IMR-90 (cell line): Measurements from ENCODE around the gene POM121L2. TPM values are rescaled to one million over a fixed set of nuclear protein-coding genes. Genes with fewer than 3 reads are reported as not detected.

Experiments
- ATAC-seq: fragments of 200-7000 bp; cut with Tn5 transposase; 2 replicates; pipeline ENCODE4 v1.9.1; 2020; ENCODE audit warnings: low read depth, mild to moderate bottlenecking, moderate library complexity
- Bru-seq: library from RNA; stranded (reverse); fragments of 400-500 nt; gene quantifications from one replicate; lab custom pipeline; 2021; lab: Mats Ljungman, UMichigan
- BruChase-seq, 2 experiments: library from RNA; stranded (reverse); fragments of 400-500 nt; gene quantifications; one replicate each; lab custom pipeline; 2021; lab: Mats Ljungman, UMichigan
- BruUV-seq: library from RNA; stranded (reverse); fragments of 400-500 nt; replicated peaks from 2 replicates; lab custom pipeline; 2021; lab: Mats Ljungman, UMichigan
- CTCF ChIA-PET: fragments of 300-600 bp; formaldehyde crosslinking; extraction: SDS; loops from one replicate; lab custom pipeline; 2021; ENCODE audit warnings: antibody characterized with exemption; lab: Yijun Ruan, JAX
- POLR2A ChIA-PET: fragments of 300-600 bp; sonication (Branson Sonifier 250); formaldehyde crosslinking; loops from one replicate; lab custom pipeline; 2022; ENCODE audit warnings: antibody characterized with exemption; ENCODE audit not compliant: unreplicated experiment; lab: Charles Lee
- DNase-seq: peaks from one replicate; pipeline ENCODE4 v3.0.0; 2013
- H2AFZ ChIP-seq: replicated peaks from 2 replicates; pipeline ENCODE3; 2013; ENCODE audit warnings: low read length, mild to moderate bottlenecking; ENCODE audit not compliant: poor library complexity
- H2AK5ac ChIP-seq: 2 replicates; pipeline ENCODE4 v1.6.1; 2013; ENCODE audit warnings: low read depth, low read length, inconsistent platforms
- H2AK9ac ChIP-seq: replicated peaks from 2 replicates; pipeline ENCODE3; 2013; ENCODE audit warnings: mild to moderate bottlenecking, low read depth, low read length, moderate library complexity; ENCODE audit not compliant: poor library complexity
- H2BK120ac ChIP-seq: 2 replicates; pipeline ENCODE4 v1.6.1; 2013; ENCODE audit warnings: low read depth, low read length, inconsistent platforms
- H2BK15ac ChIP-seq: 3 replicates; pipeline ENCODE4 v1.6.1; 2013; ENCODE audit warnings: low read depth, low read length, inconsistent platforms
- H2BK20ac ChIP-seq: 2 replicates; pipeline ENCODE4 v1.6.1; 2013; ENCODE audit warnings: low read depth, mild to moderate bottlenecking, inconsistent platforms, low read length, moderate library complexity
- H2BK5ac ChIP-seq: 2 replicates; pipeline ENCODE4 v1.6.1; 2013; ENCODE audit warnings: mild to moderate bottlenecking, low read depth, low read length, inconsistent platforms; ENCODE audit not compliant: poor library complexity, severe bottlenecking
- H3K14ac ChIP-seq: replicated peaks from 2 replicates; pipeline ENCODE4 v1.6.1; 2013; ENCODE audit warnings: low read depth, low read length, inconsistent platforms
- H3K18ac ChIP-seq: 2 replicates; pipeline ENCODE4 v1.6.1; 2013; ENCODE audit warnings: low read depth, low read length, control low read depth
- H3K23ac ChIP-seq: 2 replicates; pipeline ENCODE4 v1.6.1; 2013; ENCODE audit warnings: low read depth, low read length, inconsistent platforms
- H3K27ac ChIP-seq: 2 replicates; pipeline ENCODE4 v1.5.1; 2013; ENCODE audit warnings: mild to moderate bottlenecking, control low read depth, low read length; ENCODE audit not compliant: insufficient read depth
- H3K27me3 ChIP-seq: 2 replicates; pipeline ENCODE4 v1.6.1; 2013; ENCODE audit warnings: low read length; ENCODE audit not compliant: control insufficient read depth, insufficient read depth
- H3K36me3 ChIP-seq: 2 replicates; pipeline ENCODE4 v1.6.1; 2013; ENCODE audit warnings: low read length, mixed read lengths; ENCODE audit not compliant: control insufficient read depth, insufficient read depth
- H3K4ac ChIP-seq: 2 replicates; pipeline ENCODE4 v1.6.1; 2013; ENCODE audit warnings: low read depth, low read length, inconsistent platforms
- H3K4me1 ChIP-seq: 2 replicates; pipeline ENCODE4 v1.6.1; 2013; ENCODE audit warnings: low read length, mixed read lengths; ENCODE audit not compliant: control insufficient read depth, insufficient read depth
- H3K4me2 ChIP-seq: 2 replicates; pipeline ENCODE4 v1.6.1; 2013; ENCODE audit warnings: low read depth, mild to moderate bottlenecking, control low read depth, low read length, moderate library complexity
- H3K4me3 ChIP-seq: 2 replicates; pipeline ENCODE4 v1.5.1; 2013; ENCODE audit warnings: low read depth, mild to moderate bottlenecking, control low read depth, low read length, moderate library complexity; ENCODE audit not compliant: insufficient read depth
- H3K56ac ChIP-seq: 2 replicates; pipeline ENCODE4 v1.6.1; 2013; ENCODE audit warnings: low read length, inconsistent platforms; ENCODE audit not compliant: insufficient read depth; ENCODE audit errors: extremely low read depth
- H3K79me1 ChIP-seq, 2 experiments: 2 replicates each; pipeline ENCODE4 v1.6.1; 2013; ENCODE audit warnings: low read length in 2 of 2, inconsistent platforms in 1 of 2, low read depth in 1 of 2
- H3K9ac ChIP-seq: 2 replicates; pipeline ENCODE4 v1.6.1; 2013; ENCODE audit warnings: low read depth, low read length, control low read depth
- H3K9me1 ChIP-seq: 2 replicates; pipeline ENCODE4 v1.6.1; 2013; ENCODE audit warnings: low read length, inconsistent platforms; ENCODE audit not compliant: insufficient read depth
- H3K9me3 ChIP-seq: 2 replicates; pipeline ENCODE4 v1.6.1; 2013; ENCODE audit warnings: low read length; ENCODE audit not compliant: control insufficient read depth, insufficient read depth
- H4K20me1 ChIP-seq: 2 replicates; pipeline ENCODE4 v1.6.1; 2013; ENCODE audit warnings: low read length, inconsistent platforms; ENCODE audit not compliant: insufficient read depth
- H4K5ac ChIP-seq: 2 replicates; pipeline ENCODE4 v1.6.1; 2013; ENCODE audit warnings: mild to moderate bottlenecking, low read depth, low read length, control low read depth
- H4K8ac ChIP-seq, 2 experiments: 2 replicates each; pipeline ENCODE4 v1.6.1; 2013; ENCODE audit warnings: low read depth in 2 of 2, low read length in 2 of 2, control low read depth in 1 of 2, inconsistent platforms in 1 of 2
- H4K91ac ChIP-seq: 2 replicates; pipeline ENCODE4 v1.6.1; 2013; ENCODE audit warnings: low read depth, low read length, inconsistent platforms; ENCODE audit not compliant: insufficient read depth
- CHD1 ChIP-seq: IDR thresholded peaks from 2 replicates; pipeline ENCODE4 v1.6.1; 2012; ENCODE audit warnings: low read depth, low read length, improper control_type of control experiment
- CTCF ChIP-seq: conservative IDR thresholded peaks from 2 replicates; pipeline ENCODE4 v1.5.1; 2012; ENCODE audit warnings: mild to moderate bottlenecking, low read depth, low read length, improper control_type of control experiment
- FOS ChIP-seq: fragments of 150-350 bp; IDR thresholded peaks from 2 replicates; pipeline ENCODE4 v1.6.1; 2016; ENCODE audit warnings: low read depth, low read length
- MAZ ChIP-seq: IDR thresholded peaks from 2 replicates; pipeline ENCODE4 v1.6.1; 2012; ENCODE audit warnings: low read depth, mild to moderate bottlenecking, low read length, improper control_type of control experiment, moderate library complexity, borderline replicate concordance
- RAD21 ChIP-seq: IDR thresholded peaks from 2 replicates; pipeline ENCODE4 v1.6.1; 2012; ENCODE audit warnings: low read length, improper control_type of control experiment
- RCOR1 ChIP-seq: IDR thresholded peaks from 2 replicates; pipeline ENCODE4 v1.6.1; 2012; ENCODE audit warnings: mild to moderate bottlenecking, low read length, improper control_type of control experiment; ENCODE audit not compliant: insufficient replicate concordance
- WGBS, 2 experiments: methylation state at CpG; one replicate each; pipeline versions ENCODE4 v1.1.5 to v1.1.7; 2013; ENCODE audit warnings: missing lambda C conversion rate in 2 of 2; ENCODE audit not compliant: insufficient read length in 1 of 2; ENCODE audit errors: extremely low coverage in 2 of 2; 5-methylcytosine and 5-hydroxymethylcytosine counted together
- dilution Hi-C: fragments of 300-500 bp; cut with HindIII; formaldehyde crosslinking; loops from one replicate; pipeline ENCODE4 v1.14.3; 2018; ENCODE audit warnings: low sequenced_read_pairs; ENCODE audit not compliant: unreplicated experiment
- in situ Hi-C: fragments of 300-500 bp; cut with MboI; formaldehyde crosslinking; loops from 3 replicates; pipeline ENCODE4 v1.14.3; 2019; ENCODE audit warnings: low sequenced_read_pairs, inconsistent platforms, mixed read lengths
- intact Hi-C: fragments of 100-400 bp; cut with micrococcal nuclease; formaldehyde crosslinking; loops from 2 replicates; pipeline ENCODE4 v1.10.0; 2022
- long read RNA-seq: library from polyadenylated mRNA; unstranded; transcript quantifications from one replicate; pipeline ENCODE4 v2.0.0, GENCODE V29; 2021; ENCODE audit not compliant: unreplicated experiment
- polyA plus RNA-seq, 3 experiments: library from polyadenylated mRNA; depleted of rRNA; stranded (reverse); fragments of >200 nt; gene quantifications; 2 replicates each; pipeline ENCODE4 v1.2.3, GENCODE V29; 2012; ENCODE audit warnings: low replicate concordance in 1 of 3
- total RNA-seq: library from RNA; depleted of rRNA; stranded (reverse); fragments of >200 nt; gene quantifications from 2 replicates; pipeline ENCODE4 v1.2.3, GENCODE V29; 2012; rRNA removed

The POM121L2 gene
- not detected in 2 replicates for total RNA-seq
- not detected in 2 replicates for polyA plus RNA-seq (2012; rRNA removed)
- not detected in 2 replicates for polyA plus RNA-seq (2012; cell fraction: cytosol; rRNA removed)
- not detected in 2 replicates for polyA plus RNA-seq (2012; cell fraction: nucleus; rRNA removed; ENCODE audit: low replicate concordance)
- not detected for Bru-seq, nascent RNA
- not detected for BruChase-seq, experiment 1, labeled RNA remaining after a 6-hour chase
- not detected for BruChase-seq, experiment 2, labeled RNA remaining after a 2-hour chase
- long read RNA-seq = 0 reads

- no peak within 1 kb of the TSS for H2BK5ac ChIP-seq
- DNase-seq (peak; percentile 28), ATAC-seq (peak; percentile 85)
- H3K18ac ChIP-seq = no peak within 1 kb of the TSS
- H4K5ac ChIP-seq = no peak within 1 kb of the TSS
- no peak within 1 kb of the TSS for H3K56ac ChIP-seq
- peak within 1 kb of the TSS; percentile 57 for H3K4me3 ChIP-seq
- in situ Hi-C loops (no loop called here), dilution Hi-C loops (no loop called here), intact Hi-C loops (no loop called here)
- H4K20me1 ChIP-seq = no peaks in the 10 kb centered on the region
- CTCF ChIA-PET = interaction anchor here (0.6 to 1.0 kb wide), 2 partner anchors 9 to 590 kb away, joined by 5 to 7 read pairs; no protein-coding TSS in a partner anchor
- BruUV-seq = no TSS peak
- WGBS, 2 experiments = 1% methylated on average over 48 of the region's 64 CpGs; no CpG with 5 or more reads in 1 of the 2 experiments
- no peak within 1 kb of the TSS for H3K27ac ChIP-seq
- H3K4ac ChIP-seq = no peak within 1 kb of the TSS
- no peaks in the 10 kb centered on the region for H3K36me3 ChIP-seq
- H4K91ac ChIP-seq = no peak within 1 kb of the TSS
- peak within 1 kb of the TSS; percentile 46; the same call in 1 of the 2 replicates for H3K9ac ChIP-seq
- no peaks in the 10 kb centered on the region for H3K79me1 ChIP-seq
- H2BK120ac ChIP-seq = no peak within 1 kb of the TSS
- H3K9me1 ChIP-seq = no peaks in the 10 kb centered on the region
- POLR2A ChIA-PET = no interaction called here
- no peaks in the 10 kb centered on the region for H3K4me1 ChIP-seq
- H2BK15ac ChIP-seq = no peak within 1 kb of the TSS
- no peak within 1 kb of the TSS for H2BK20ac ChIP-seq
- no peak within 1 kb of the TSS for H3K14ac ChIP-seq
- H3K4me2 ChIP-seq = peak within 1 kb of the TSS; percentile 91
- no peak for TF ChIP-seq MAZ
- peak; percentile 56 for TF ChIP-seq CTCF
- TF ChIP-seq RAD21 = peak; percentile 60
- no peak for TF ChIP-seq FOS
- no peak for TF ChIP-seq RCOR1
- no peak for TF ChIP-seq CHD1
- peak within 1 kb of the TSS; percentile 85 for H2AFZ ChIP-seq
- H2AK5ac ChIP-seq = no peak within 1 kb of the TSS
- peaks cover 15% of the 10 kb centered on the region; the same call in 1 of the 2 replicates for H3K27me3 ChIP-seq
- no peak within 1 kb of the TSS for H2AK9ac ChIP-seq
- no peak within 1 kb of the TSS for H4K8ac ChIP-seq
- no peak within 1 kb of the TSS for H3K23ac ChIP-seq
- no peaks in the 10 kb centered on the region for H3K9me3 ChIP-seq
Measured at GRCh38 chr6:27312146-27312949, at the start of gene POM121L2. POM121L2 (minus strand) TSS chr6:27312273; CDS start chr6:27312170, 103 bp downstream.
